Type B pancreatic cell (in vitro differentiated cells): ENCODE results near the gene POLRMT. TPM values are rescaled to one million over a fixed set of nuclear protein-coding genes. Genes with fewer than 3 reads are reported as not detected.

Source experiments
- DNase-seq: peaks from one replicate; pipeline ENCODE4 v3.0.0; 2021; ENCODE audit warnings: mixed read lengths; ENCODE audit not compliant: unreplicated experiment; ENCODE audit errors: extremely low spot score
- H3K27ac Mint-ChIP-seq: 2 replicates; pipeline ENCODE4 v1.8.0; 2021; ENCODE audit warnings: mild to moderate bottlenecking, mixed read lengths
- H3K27me3 Mint-ChIP-seq: 2 replicates; pipeline ENCODE4 v1.8.0; 2021; ENCODE audit warnings: mixed read lengths
- H3K36me3 Mint-ChIP-seq: 2 replicates; pipeline ENCODE4 v1.8.0; 2021; ENCODE audit warnings: mixed read lengths
- H3K4me1 Mint-ChIP-seq: one replicate; pipeline ENCODE4 v1.8.0; 2021; ENCODE audit warnings: mixed read lengths; ENCODE audit not compliant: unreplicated experiment
- H3K4me3 Mint-ChIP-seq: 2 replicates; pipeline ENCODE4 v1.8.0; 2021; ENCODE audit warnings: mild to moderate bottlenecking, mixed read lengths
- H3K9me3 Mint-ChIP-seq: 2 replicates; pipeline ENCODE4 v1.8.0; 2021; ENCODE audit warnings: mixed read lengths
- total RNA-seq: library from RNA; stranded (reverse); gene quantifications from 2 replicates; pipeline ENCODE4 v1.2.1, GENCODE V29; 2021; ENCODE audit warnings: low replicate concordance
- TF ChIP-seq, protein P1 (sequence below): fragments of 200-600 bp; sonication (generic); conservative IDR thresholded peaks from 2 replicates; pipeline ENCODE4 v1.5.0; 2021; ENCODE audit warnings: antibody characterized with exemption, mild to moderate bottlenecking

POLRMT gene
- total RNA-seq, 1 donor from 2014 or later: 59.8 TPM

DNA sequence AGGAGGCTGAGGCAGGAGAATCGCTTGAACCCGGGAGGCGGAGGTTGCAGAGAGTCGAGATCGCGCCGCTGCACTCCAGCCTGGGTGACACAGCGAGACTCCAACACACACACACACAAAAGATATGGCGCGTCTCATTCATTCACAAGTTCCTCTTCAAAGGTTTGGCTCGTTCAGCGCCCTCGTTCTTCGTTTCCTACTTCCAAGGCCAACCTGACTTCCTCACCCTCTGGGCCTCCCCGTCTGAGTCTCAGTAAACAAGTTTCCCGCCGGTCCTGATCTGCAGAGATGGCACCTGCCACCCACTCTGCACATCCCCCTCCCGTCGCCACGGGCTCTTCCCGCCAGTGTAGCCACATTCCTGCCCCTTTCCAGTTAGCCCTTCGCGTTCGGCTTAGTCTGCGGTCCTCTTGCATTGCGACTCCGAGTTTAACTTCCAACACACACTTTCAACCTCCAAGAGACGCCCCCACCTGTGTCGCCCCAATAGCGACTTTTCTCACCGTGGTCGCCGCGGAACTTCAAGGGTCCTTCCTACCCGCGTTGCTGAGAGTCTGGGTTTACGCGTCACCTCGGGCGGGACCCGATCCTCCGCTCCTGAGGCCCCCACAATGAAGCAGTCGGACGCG is 62.3 kb downstream of the POLRMT start:
- Mint-ChIP-seq H3K27ac (peak overlapping the region; percentile 98), H3K36me3 (peaks cover 7% of the 10 kb centered on the region), H3K9me3 (no peaks in the 10 kb centered on the region), H3K4me3 (peak overlapping the region; percentile 96), H3K4me1 (peaks cover 34% of the 10 kb centered on the region), H3K27me3 (peaks cover 10% of the 10 kb centered on the region)
- DNase-seq: no peak
- TF ChIP-seq, protein P1, sequence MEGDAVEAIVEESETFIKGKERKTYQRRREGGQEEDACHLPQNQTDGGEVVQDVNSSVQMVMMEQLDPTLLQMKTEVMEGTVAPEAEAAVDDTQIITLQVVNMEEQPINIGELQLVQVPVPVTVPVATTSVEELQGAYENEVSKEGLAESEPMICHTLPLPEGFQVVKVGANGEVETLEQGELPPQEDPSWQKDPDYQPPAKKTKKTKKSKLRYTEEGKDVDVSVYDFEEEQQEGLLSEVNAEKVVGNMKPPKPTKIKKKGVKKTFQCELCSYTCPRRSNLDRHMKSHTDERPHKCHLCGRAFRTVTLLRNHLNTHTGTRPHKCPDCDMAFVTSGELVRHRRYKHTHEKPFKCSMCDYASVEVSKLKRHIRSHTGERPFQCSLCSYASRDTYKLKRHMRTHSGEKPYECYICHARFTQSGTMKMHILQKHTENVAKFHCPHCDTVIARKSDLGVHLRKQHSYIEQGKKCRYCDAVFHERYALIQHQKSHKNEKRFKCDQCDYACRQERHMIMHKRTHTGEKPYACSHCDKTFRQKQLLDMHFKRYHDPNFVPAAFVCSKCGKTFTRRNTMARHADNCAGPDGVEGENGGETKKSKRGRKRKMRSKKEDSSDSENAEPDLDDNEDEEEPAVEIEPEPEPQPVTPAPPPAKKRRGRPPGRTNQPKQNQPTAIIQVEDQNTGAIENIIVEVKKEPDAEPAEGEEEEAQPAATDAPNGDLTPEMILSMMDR: no peak

DNA sequence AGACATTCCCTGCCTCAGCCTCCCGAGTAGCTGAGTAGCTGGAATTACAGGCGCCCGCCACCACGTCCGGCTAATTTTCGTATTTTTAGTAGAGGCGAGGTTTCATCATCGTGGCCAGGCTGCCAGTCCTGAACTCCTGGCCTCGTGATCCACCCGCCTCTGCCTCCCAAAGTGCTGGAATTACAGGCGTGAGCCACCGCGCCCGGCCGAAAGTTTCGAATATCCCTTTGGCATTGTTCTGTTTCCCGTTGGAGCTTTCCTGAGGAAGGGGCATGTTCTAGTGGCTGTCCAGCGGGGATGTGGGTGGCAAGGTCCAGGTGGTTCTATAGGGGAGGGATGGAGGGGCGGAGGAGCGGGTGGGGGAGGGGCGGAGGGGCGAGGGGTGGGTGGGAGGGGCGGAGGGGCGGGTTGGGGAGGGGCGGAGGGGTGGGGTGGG is 63.1 kb downstream of the POLRMT start:
- H3K4me3 Mint-ChIP-seq: no peak overlapping the region
- H3K27ac Mint-ChIP-seq: peak overlapping the region; percentile 89
- peaks cover 10% of the 10 kb centered on the region for H3K27me3 Mint-ChIP-seq
- H3K9me3 Mint-ChIP-seq: no peaks in the 10 kb centered on the region
- no peak for DNase-seq
- TF ChIP-seq, protein P1: no peak
- peaks cover 7% of the 10 kb centered on the region for H3K36me3 Mint-ChIP-seq
- peaks cover 34% of the 10 kb centered on the region for H3K4me1 Mint-ChIP-seq

DNA sequence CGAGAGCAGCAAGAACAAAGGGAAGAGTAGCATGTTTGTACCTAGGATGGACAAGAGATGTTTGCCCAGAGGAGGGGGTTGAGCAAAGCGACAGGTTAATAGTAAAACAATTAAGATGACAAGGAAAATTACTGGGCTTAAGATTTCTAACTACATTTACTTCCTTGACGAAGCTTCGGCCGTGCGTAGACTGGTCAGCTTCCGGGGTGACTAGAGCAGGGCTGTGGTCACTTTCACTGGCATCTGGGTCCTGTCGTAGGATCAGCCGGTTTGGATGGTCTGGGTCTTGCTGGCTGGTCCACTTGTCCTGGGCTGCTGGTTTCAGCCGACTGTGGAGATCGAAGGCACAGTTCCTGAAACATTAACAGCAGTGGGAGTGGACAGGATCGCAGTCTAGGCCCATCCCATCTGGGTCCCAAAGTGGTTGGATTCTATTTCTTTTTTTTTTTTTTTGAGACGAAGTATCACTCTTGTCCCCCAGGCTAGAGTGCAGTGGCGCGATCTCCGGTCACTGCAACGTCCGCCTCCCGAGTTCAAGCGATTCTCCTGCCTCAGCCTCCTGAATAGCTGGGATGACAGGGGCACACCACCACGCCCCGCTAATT is 65.9 kb downstream of the POLRMT start:
- TF ChIP-seq, protein P1: no peak
- peaks cover 10% of the 10 kb centered on the region for H3K27me3 Mint-ChIP-seq
- no peak overlapping the region for H3K27ac Mint-ChIP-seq
- H3K4me3 Mint-ChIP-seq: peak overlapping the region; percentile 1
- DNase-seq: no peak
- peaks cover 22% of the 10 kb centered on the region for H3K4me1 Mint-ChIP-seq
- H3K36me3 Mint-ChIP-seq: peaks cover 7% of the 10 kb centered on the region
- H3K9me3 Mint-ChIP-seq: peaks cover 2% of the 10 kb centered on the region

Other genes with a start within 250 kb of the POLRMT start
- 6.0 and 7.2 TPM in 2 replicates for gene C2CD4C, start 224.4 kb downstream of the POLRMT start, total RNA-seq
- gene SHC2, start 172.5 kb downstream of the POLRMT start, total RNA-seq: 35.4 and 40.5 TPM in 2 replicates
- 0.74 and 2.7 TPM in 2 replicates for gene MADCAM1, start 137.1 kb downstream of the POLRMT start, total RNA-seq
- gene TPGS1, start 126.0 kb downstream of the POLRMT start, total RNA-seq: 18.0 and 26.1 TPM in 2 replicates
- 93.0 and 95.0 TPM in 2 replicates for gene CDC34, start 101.8 kb downstream of the POLRMT start, total RNA-seq
- 0.34 TPM in 1 of 2 replicates, not detected in the other for gene GZMM, start 89.5 kb downstream of the POLRMT start, total RNA-seq
- gene BSG, start 60.9 kb downstream of the POLRMT start, total RNA-seq: 497 and 522 TPM in 2 replicates
- gene HCN2, start 43.7 kb downstream of the POLRMT start, total RNA-seq: 1.4 and 1.9 TPM in 2 replicates
- not detected in 2 replicates for gene FGF22, start 6.3 kb upstream of the POLRMT start, total RNA-seq
- 38.1 and 41.3 TPM in 2 replicates for gene RNF126, start 29.7 kb upstream of the POLRMT start, total RNA-seq
- gene FSTL3, start 42.9 kb upstream of the POLRMT start, total RNA-seq: 9.3 and 11.0 TPM in 2 replicates
- gene PRSS57, start 61.9 kb upstream of the POLRMT start, total RNA-seq: not detected in 2 replicates
- gene PALM, start 75.4 kb upstream of the POLRMT start, total RNA-seq: 63.3 and 64.1 TPM in 2 replicates
- gene MISP, start 117.6 kb upstream of the POLRMT start, total RNA-seq: 9.4 and 20.8 TPM in 2 replicates
- 416 and 496 TPM in 2 replicates for gene PTBP1, start 163.9 kb upstream of the POLRMT start, total RNA-seq
- gene PLPPR3, start 188.4 kb upstream of the POLRMT start, total RNA-seq: 9.9 and 29.2 TPM in 2 replicates
- 0.41 TPM in 1 of 2 replicates, not detected in the other for gene AZU1, start 194.3 kb upstream of the POLRMT start, total RNA-seq
- gene PRTN3, start 207.5 kb upstream of the POLRMT start, total RNA-seq: 0.45 TPM in 1 of 2 replicates, not detected in the other
- not detected in 2 replicates for gene ELANE, start 218.8 kb upstream of the POLRMT start, total RNA-seq
- 5.5 and 11.3 TPM in 2 replicates for gene CFD, start 226.1 kb upstream of the POLRMT start, total RNA-seq